Neural cell (in vitro differentiated cells): ENCODE results near the gene COG6. TPM values are rescaled to one million over a fixed set of nuclear protein-coding genes. Genes with fewer than 3 reads are reported as not detected.

Experiments used
- H2AFZ ChIP-seq: fragments of 200-600, 300-800 bp; sonication (generic), shearing (Covaris generic); 2 replicates; pipeline ENCODE4 v1.6.0; 2014; ENCODE audit warnings: low read depth, mild to moderate bottlenecking, antibody characterized with exemption, low read length, moderate library complexity
- H3F3A ChIP-seq: fragments of 200-600 bp; shearing (Covaris generic); 2 replicates; pipeline ENCODE4 v1.6.1; 2016; ENCODE audit warnings: mild to moderate bottlenecking, moderate library complexity, mixed read lengths, antibody characterized with exemption, low read length; ENCODE audit not compliant: insufficient read depth, poor library complexity, severe bottlenecking
- H3K27ac ChIP-seq: fragments of 200-600, 300-800 bp; sonication (generic), shearing (Covaris generic); 2 replicates; pipeline ENCODE4 v1.5.1; 2014; ENCODE audit warnings: mild to moderate bottlenecking, low read length, moderate library complexity
- H3K27me3 ChIP-seq: fragments of 300-800, 200-600 bp; sonication (generic), shearing (Covaris generic); 2 replicates; pipeline ENCODE4 v1.6.0; 2014; ENCODE audit warnings: mild to moderate bottlenecking, low read depth, low read length, moderate library complexity; ENCODE audit not compliant: insufficient read depth
- H3K36me3 ChIP-seq: fragments of 300-800, 200-600 bp; sonication (generic), shearing (Covaris generic); 2 replicates; pipeline ENCODE4 v1.5.1; 2014; ENCODE audit warnings: mild to moderate bottlenecking, antibody characterized with exemption, low read length, moderate library complexity; ENCODE audit not compliant: insufficient read depth
- H3K4me2 ChIP-seq: fragments of 300-800, 200-600 bp; sonication (generic), shearing (Covaris generic); 2 replicates; pipeline ENCODE4 v1.6.0; 2014; ENCODE audit warnings: mild to moderate bottlenecking, low read length
- H3K4me3 ChIP-seq: fragments of 300-800, 200-600 bp; sonication (generic), shearing (Covaris generic); 2 replicates; pipeline ENCODE4 v1.5.1; 2014; ENCODE audit warnings: mild to moderate bottlenecking, low read length, moderate library complexity
- H3K79me2 ChIP-seq: fragments of 200-600 bp; shearing (Covaris generic); replicated peaks from 2 replicates; pipeline ENCODE4 v1.6.0; 2014; ENCODE audit warnings: mild to moderate bottlenecking, low read length, moderate library complexity; ENCODE audit not compliant: insufficient read depth
- H3K9ac ChIP-seq: fragments of 300-800, 200-600 bp; sonication (generic), shearing (Covaris generic); 2 replicates; pipeline ENCODE4 v1.6.1; 2016; ENCODE audit warnings: mild to moderate bottlenecking, low read length, mixed read lengths
- H3K9me2 ChIP-seq: fragments of 200-600 bp; shearing (Covaris generic); 2 replicates; pipeline ENCODE4 v1.6.1; 2016; ENCODE audit warnings: mild to moderate bottlenecking, low read length, mixed read lengths; ENCODE audit not compliant: insufficient read depth
- H3K9me3 ChIP-seq: fragments of 200-600, 300-800 bp; sonication (generic), shearing (Covaris generic); 2 replicates; pipeline ENCODE4 v1.6.1; 2016; ENCODE audit warnings: mild to moderate bottlenecking, mixed run types, low read length, moderate library complexity, mixed read lengths
- H4K20me1 ChIP-seq: fragments of 200-600 bp; shearing (Covaris generic); 2 replicates; pipeline ENCODE4 v1.6.1; 2016; ENCODE audit warnings: mild to moderate bottlenecking, mixed run types; ENCODE audit not compliant: insufficient read depth
- CTCF ChIP-seq: fragments of 450-650 bp; IDR thresholded peaks from 2 replicates; pipeline ENCODE4 v1.5.1; 2014; ENCODE audit warnings: antibody characterized with exemption, mild to moderate bottlenecking, moderate library complexity; ENCODE audit not compliant: poor library complexity, severe bottlenecking
- EP300 ChIP-seq: fragments of 450-650 bp; conservative IDR thresholded peaks from 2 replicates; pipeline ENCODE4 v1.6.1; 2014; ENCODE audit warnings: antibody characterized with exemption, mild to moderate bottlenecking, moderate library complexity; ENCODE audit not compliant: poor library complexity, severe bottlenecking
- EZH2 ChIP-seq: fragments of 200-600, 300-800 bp; shearing (Covaris generic), sonication (generic); IDR thresholded peaks from 2 replicates; pipeline ENCODE4 v1.6.1; 2014; ENCODE audit warnings: antibody characterized with exemption, low read length, borderline replicate concordance, mild to moderate bottlenecking; ENCODE audit not compliant: insufficient read depth, poor library complexity, severe bottlenecking
- MXI1 ChIP-seq: fragments of 450-650 bp; conservative IDR thresholded peaks from 2 replicates; pipeline ENCODE4 v1.6.1; 2014; ENCODE audit warnings: antibody characterized with exemption, mild to moderate bottlenecking; ENCODE audit not compliant: poor library complexity, severe bottlenecking
- POLR2AphosphoS5 ChIP-seq: IDR thresholded peaks from 2 replicates; pipeline ENCODE4 v1.6.1; 2012
- RAD21 ChIP-seq: fragments of 450-650 bp; conservative IDR thresholded peaks from 2 replicates; pipeline ENCODE4 v1.6.1; 2014; ENCODE audit warnings: antibody characterized with exemption, mild to moderate bottlenecking, moderate library complexity
- REST ChIP-seq: IDR thresholded peaks from 2 replicates; pipeline ENCODE4 v1.6.1; 2012; ENCODE audit warnings: borderline replicate concordance
- SMC3 ChIP-seq: fragments of 450-650 bp; conservative IDR thresholded peaks from 2 replicates; pipeline ENCODE4 v1.6.1; 2014; ENCODE audit warnings: antibody characterized with exemption, mild to moderate bottlenecking, moderate library complexity; ENCODE audit not compliant: poor library complexity
- TAF1 ChIP-seq: IDR thresholded peaks from 2 replicates; pipeline ENCODE4 v1.6.1; 2012; ENCODE audit warnings: low read depth
- polyA plus RNA-seq: library from polyadenylated mRNA; depleted of rRNA; stranded (reverse); fragments of >200 nt; gene quantifications from 2 replicates; pipeline ENCODE4 v1.2.3, GENCODE V29; 2014

COG6 gene
- polyA plus RNA-seq, 1 donor from 2014 or later: 23.1 TPM

- no peak overlapping the region for H3K27ac ChIP-seq
- TF ChIP-seq EP300: no peak
- no peak for TF ChIP-seq POLR2AphosphoS5
- no peak for TF ChIP-seq RAD21
- TF ChIP-seq TAF1: no peak
- TF ChIP-seq SMC3: no peak
- no peak for TF ChIP-seq MXI1
- no peak for TF ChIP-seq EZH2
- TF ChIP-seq REST: no peak
- no peak for TF ChIP-seq CTCF
- H4K20me1 ChIP-seq: no peaks in the 10 kb centered on the region
- H3K4me3 ChIP-seq: no peak overlapping the region
- H3K9me3 ChIP-seq: no peaks in the 10 kb centered on the region
- no peak overlapping the region for H2AFZ ChIP-seq
- no peaks in the 10 kb centered on the region for H3K79me2 ChIP-seq
- H3K9ac ChIP-seq: no peak overlapping the region
- no peak overlapping the region for H3K4me2 ChIP-seq
- H3K27me3 ChIP-seq: no peaks in the 10 kb centered on the region
- H3K9me2 ChIP-seq: no peaks in the 10 kb centered on the region
- no peaks in the 10 kb centered on the region for H3F3A ChIP-seq
- no peaks in the 10 kb centered on the region for H3K36me3 ChIP-seq
Measured at GRCh38 chr13:39688278-39688677, 32.8 kb downstream of the COG6 start.

GRCh38 chr13:39688699-39689405 lies 33.4 kb downstream of the COG6 start:
- TF ChIP-seq REST (no peak), RAD21 (no peak), CTCF (no peak), MXI1 (no peak), TAF1 (no peak), SMC3 (no peak), POLR2AphosphoS5 (no peak), EP300 (no peak), EZH2 (no peak)
- no peak overlapping the region for H3K27ac ChIP-seq
- no peak overlapping the region for H2AFZ ChIP-seq
- H3K4me3 ChIP-seq: no peak overlapping the region
- H3K4me2 ChIP-seq: no peak overlapping the region
- H3K9me3 ChIP-seq: no peaks in the 10 kb centered on the region
- H3K9ac ChIP-seq: no peak overlapping the region
- H3K27me3 ChIP-seq: no peaks in the 10 kb centered on the region
- H3K79me2 ChIP-seq: no peaks in the 10 kb centered on the region
- H4K20me1 ChIP-seq: no peaks in the 10 kb centered on the region
- H3K9me2 ChIP-seq: no peaks in the 10 kb centered on the region
- no peaks in the 10 kb centered on the region for H3K36me3 ChIP-seq
- no peaks in the 10 kb centered on the region for H3F3A ChIP-seq
